ENCODE data around the gene TARS3.

- no peak for TF ChIP-seq MAX (CRISPR knock-in tag; IDR thresholded peaks at IDR 0.05)
- no peak for TF ChIP-seq CTCF (IDR thresholded peaks at IDR 0.05)
- no peak for TF ChIP-seq E2F5 (CRISPR knock-in tag; IDR thresholded peaks at IDR 0.05)
- no peak for TF ChIP-seq ATF3 (CRISPR knock-in tag; conservative IDR thresholded peaks at IDR 0.05)
- TF ChIP-seq AFF4 (CRISPR knock-in tag; IDR thresholded peaks at IDR 0.05; ENCODE audit: borderline replicate concordance): no peak
- no peak for TF ChIP-seq STAT6 (CRISPR knock-in tag; conservative IDR thresholded peaks at IDR 0.05; ENCODE audit: low read depth)
- no peak for TF ChIP-seq ZNF281 (CRISPR knock-in tag; IDR thresholded peaks at IDR 0.05)
Observed at GRCh38 chr15:101675015-101675414, 49.3 kb downstream of the TARS3 start.
